SK-N-DZ (cell line): Measurements from ENCODE around the gene CHRNB1.

Source experiments
- DNase-seq: peaks from one replicate; pipeline ENCODE4 v3.0.0-alpha.2; 2015; ENCODE audit warnings: low spot score

The CHRNB1 gene

GRCh38 chr17:7414837-7415236, 30.0 kb upstream of the CHRNB1 start:
- DNase-seq, result no peak

DNA sequence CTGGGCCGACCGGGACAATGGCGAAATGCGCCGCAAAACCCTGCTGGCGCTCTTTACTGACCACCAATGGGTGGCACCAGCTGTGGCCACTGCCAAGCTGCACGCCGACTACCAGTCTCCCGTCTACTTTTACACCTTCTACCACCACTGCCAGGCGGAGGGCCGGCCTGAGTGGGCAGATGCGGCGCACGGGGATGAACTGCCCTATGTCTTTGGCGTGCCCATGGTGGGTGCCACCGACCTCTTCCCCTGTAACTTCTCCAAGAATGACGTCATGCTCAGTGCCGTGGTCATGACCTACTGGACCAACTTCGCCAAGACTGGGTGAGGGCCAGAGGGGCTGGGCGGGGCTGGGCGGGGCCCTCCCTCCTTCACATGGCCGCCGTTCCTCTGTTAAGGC, 29.1 kb upstream of the CHRNB1 start:
- no peak for DNase-seq

- DNase-seq, result no peak
Observed at GRCh38 chr17:7416323-7416722, 28.5 kb upstream of the CHRNB1 start.

GRCh38 chr17:7417056-7417655, 27.7 kb upstream of the CHRNB1 start:
- DNase-seq, result no peak

- no peak for DNase-seq
Observed at GRCh38 chr17:7418472-7419152, 26.2 kb upstream of the CHRNB1 start.

- DNase-seq, result peak; percentile 68
Observed at GRCh38 chr17:7419819-7420610, 24.8 kb upstream of the CHRNB1 start, which contains the start of gene SPEM1. Gene SPEM1, plus strand, starts transcription at chr17:7420324. Its CDS starts 61 bp downstream, at chr17:7420385.

DNA sequence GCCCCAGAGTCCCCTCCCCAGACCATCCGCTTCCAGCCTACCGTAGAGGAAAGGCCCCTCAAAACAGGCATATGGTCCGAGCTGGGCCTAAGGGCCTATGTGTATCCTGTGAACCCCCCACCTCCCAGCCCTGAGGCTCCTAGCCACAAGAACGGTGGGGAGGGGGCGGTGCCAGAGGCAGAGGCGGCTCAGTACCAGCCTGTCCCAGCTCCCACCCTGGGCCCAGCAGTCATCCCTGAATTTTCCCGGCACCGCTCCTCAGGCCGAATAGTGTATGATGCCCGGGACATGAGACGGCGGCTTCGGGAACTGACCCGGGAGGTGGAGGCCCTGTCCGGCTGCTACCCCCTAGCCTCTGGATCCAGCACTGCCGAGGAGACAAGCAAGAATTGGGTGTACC, 23.7 kb upstream of the CHRNB1 start:
- DNase-seq, result no peak

GRCh38 chr17:7423679-7424078, 21.2 kb upstream of the CHRNB1 start:
- no peak for DNase-seq

- DNase-seq, result no peak
Observed at GRCh38 chr17:7425316-7425715, 19.5 kb upstream of the CHRNB1 start, which contains the start of gene SPEM2. Gene SPEM2, plus strand, starts transcription at chr17:7425616. Its CDS starts 73 bp downstream, at chr17:7425689.

DNA sequence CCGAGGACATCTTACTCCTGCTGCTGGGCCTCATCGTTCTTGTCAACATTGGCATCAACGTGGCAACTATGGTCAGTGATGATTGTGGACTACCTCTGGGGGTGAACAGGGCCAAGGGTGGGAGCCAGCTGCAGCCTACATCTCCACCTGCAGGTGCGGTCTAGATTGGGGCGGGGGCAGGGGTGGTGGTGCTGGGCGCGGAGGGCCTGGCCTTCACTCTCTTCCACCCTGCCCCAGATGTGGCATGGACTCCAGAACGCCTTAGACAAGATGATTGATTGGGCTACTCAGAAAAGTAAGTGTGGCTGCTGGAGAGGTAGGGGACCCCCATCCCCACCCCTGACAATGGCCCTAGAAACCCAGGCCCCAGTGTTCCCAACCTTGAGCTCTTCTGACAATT, 19.1 kb upstream of the CHRNB1 start:
- DNase-seq, result no peak

DNA sequence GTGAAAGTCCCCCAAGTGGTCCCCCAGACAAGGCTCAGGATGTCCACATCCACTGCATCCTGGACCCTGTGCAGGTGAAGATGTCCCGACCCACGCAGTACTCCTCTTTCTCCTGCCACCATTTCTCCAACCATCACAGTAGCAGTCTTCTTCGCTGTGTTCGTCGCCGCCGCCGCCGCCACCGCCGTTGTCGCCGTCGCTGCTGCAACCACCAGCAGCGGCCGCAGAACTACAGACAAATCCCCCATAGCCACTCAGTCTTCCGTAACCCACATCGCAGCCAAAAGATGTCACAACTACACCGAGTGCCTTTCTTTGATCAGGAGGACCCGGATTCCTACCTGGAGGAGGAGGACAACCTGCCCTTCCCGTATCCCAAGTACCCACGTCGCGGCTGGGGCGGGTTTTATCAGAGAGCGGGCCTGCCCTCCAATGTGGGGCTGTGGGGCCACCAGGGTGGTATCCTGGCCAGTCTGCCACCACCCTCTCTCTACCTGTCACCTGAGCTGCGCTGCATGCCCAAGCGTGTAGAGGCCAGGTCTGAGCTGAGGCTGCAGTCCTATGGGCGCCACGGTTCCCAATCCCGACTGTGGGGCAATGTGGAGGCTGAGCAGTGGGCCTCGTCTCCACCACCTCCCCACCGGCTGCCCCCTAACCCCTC, 18.5 kb upstream of the CHRNB1 start:
- DNase-seq, result no peak

DNA sequence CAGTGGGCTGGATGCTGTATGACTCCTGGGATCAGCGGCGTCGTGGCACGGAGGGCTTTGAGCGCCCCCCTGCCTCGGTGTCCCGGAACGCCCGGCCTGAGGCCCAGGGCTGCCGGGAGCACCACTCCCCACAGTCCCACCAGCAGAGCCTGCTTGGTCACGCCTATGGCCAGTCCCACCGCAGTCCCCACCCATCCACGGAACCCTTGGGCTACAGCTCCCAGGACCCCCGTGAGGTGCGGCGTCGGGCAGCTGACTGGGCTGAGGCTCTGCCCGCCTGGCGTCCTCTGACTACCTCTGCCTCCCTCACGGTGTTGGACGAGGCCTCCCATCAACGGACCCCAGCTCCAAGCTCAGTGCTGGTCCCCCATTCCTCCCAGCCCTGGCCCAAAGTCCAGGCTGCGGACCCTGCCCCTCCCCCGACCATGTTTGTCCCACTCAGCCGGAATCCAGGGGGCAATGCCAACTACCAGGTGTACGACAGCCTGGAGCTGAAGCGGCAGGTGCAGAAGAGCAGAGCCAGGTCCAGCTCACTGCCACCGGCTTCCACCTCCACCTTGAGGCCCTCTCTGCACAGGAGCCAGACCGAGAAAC, 17.9 kb upstream of the CHRNB1 start:
- no peak for DNase-seq

GRCh38 chr17:7427549-7427948, 17.3 kb upstream of the CHRNB1 start:
- DNase-seq, result no peak

- DNase-seq, result no peak
Observed at GRCh38 chr17:7428557-7428956, 16.3 kb upstream of the CHRNB1 start, which contains the start of gene SPEM3. Gene SPEM3, plus strand, starts transcription at chr17:7428857. Its CDS starts 46 bp downstream, at chr17:7428903.

DNA sequence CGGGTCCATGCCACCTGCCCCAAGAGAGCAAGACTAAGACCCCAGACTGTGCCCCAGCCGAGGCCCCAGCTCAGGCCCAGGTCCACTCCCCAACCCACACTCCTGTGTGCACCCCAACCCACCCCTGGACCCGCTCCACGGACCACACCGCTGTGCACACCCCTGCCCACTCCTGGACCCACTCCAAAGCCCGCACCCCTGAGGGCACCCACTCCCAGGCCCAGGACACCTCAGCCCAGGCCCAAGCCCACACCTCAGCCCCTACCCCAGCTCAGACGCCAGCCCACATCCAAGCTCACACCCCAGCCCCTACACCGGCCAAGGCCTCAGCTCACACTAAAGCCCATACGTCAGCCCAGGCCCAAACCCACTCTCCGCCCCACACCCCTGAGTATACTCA, 15.1 kb upstream of the CHRNB1 start:
- no peak for DNase-seq

DNA sequence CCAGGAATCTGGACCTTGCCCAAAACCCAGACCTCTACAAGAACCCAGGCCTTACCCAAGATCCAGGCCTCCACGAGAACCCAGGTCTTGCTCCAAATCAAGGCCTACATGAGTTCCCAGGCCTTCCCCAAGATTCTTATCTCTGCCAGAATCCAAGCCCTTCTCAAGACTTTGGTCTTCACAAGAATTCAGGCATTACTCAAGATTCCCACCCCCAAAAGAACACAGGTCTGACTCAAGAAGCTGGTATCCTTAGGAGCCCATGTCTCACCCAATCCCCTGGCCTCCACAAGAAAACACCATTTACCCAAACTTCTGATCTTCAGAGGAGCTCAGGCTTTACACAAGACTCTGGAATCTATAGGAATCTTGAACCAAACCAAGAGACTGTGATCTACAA, 13.6 kb upstream of the CHRNB1 start:
- DNase-seq, result no peak

GRCh38 chr17:7432296-7432695, 12.6 kb upstream of the CHRNB1 start:
- DNase-seq, result no peak

DNA sequence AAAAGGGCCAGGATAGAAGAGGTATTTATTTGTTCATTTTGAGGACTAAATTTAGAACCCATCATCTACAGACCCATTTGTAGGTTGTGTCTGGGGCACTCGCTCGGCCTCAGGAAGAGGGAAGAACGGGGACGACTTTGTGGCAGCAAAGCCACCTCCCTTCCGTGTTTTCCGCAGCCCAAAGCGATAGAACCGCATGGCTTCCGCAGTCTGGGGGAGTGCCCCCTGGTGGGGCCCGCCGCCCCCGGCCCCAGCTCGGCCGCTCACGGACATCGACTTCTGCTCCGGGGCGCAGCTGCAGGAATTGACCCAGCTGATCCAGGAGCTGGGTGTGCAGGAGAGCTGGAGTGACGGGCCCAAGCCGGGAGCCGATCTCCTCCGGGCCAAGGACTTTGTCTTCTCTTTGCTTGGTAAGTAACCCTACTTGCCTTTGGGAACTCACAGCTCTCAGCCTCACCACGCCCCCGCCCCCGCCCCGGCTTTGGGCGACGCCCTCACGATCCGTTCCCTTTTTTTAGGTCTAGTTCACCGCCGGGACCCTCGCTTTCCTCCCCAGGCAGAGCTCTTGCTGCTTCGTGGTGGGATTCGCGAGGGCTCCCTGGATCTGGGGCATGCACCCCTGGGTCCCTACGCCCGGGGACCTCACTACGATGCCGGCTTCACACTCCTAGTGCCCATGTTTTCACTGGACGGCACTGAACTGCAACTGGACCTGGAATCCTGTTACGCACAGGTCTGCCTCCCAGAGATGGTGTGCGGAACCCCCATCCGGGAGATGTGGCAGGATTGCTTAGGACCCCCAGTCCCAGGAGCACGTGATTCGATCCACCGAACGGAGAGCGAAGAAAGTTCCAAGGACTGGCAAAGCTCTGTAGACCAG, 8.9 kb upstream of the CHRNB1 start:
- DNase-seq, result no peak

GRCh38 chr17:7436556-7437368, 8.1 kb upstream of the CHRNB1 start:
- peak; percentile 80 for DNase-seq
